ENCODE measurements around the gene DNAJC3. TPM values are rescaled to one million over a fixed set of nuclear protein-coding genes. Genes with fewer than 3 reads are reported as not detected.

The DNAJC3 gene
- total RNA-seq, 1 experiment from 2014 or later: 21.2 TPM

DNA sequence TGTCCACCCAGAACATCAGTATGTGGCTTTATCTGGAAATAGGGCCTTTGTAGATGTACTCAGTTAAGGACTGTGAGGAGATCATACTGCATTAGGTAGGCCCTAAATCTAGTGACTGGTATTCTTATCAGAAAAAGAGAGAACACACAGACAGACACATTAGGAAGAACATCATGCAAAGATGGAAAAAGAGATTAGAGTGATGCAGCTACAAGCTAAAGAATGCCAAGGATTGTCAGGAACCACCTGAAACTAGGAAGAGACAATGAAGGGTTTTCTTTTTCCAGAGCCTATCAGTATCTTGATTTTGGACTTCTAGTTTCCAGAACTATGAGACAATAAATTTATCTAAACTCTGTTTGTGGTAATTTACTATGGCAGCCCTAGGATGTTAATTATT is 17.4 kb upstream of the DNAJC3 start:
- Histone ChIP-seq H3K56ac (ENCODE audit: insufficient read length, low read depth, low read length) (no peak overlapping the region), H3K9ac (ENCODE audit: extremely low read depth, insufficient read length, low read length) (no peak overlapping the region), H3K18ac (ENCODE audit: insufficient read length, low read depth, low read length) (no peak overlapping the region), H2BK15ac (ENCODE audit: low read depth, low read length) (no peak overlapping the region), H2BK20ac (ENCODE audit: low read depth, low read length, poor library complexity, severe bottlenecking) (no peak overlapping the region), H3K79me2 (ENCODE audit: insufficient read depth, low read length) (no peaks in the 10 kb centered on the region), H2BK12ac (ENCODE audit: insufficient read length, low read depth, low read length) (no peak overlapping the region), H3K23ac (ENCODE audit: insufficient read length, low read depth, low read length) (no peak overlapping the region), H3K4me1 (ENCODE audit: insufficient read depth, low read length) (no peaks in the 10 kb centered on the region), H3K4me2 (ENCODE audit: insufficient read depth, insufficient read length, low read length) (no peak overlapping the region), H3K9me3 (ENCODE audit: control insufficient read depth, low read depth, low read length) (no peaks in the 10 kb centered on the region), H3K23me2 (ENCODE audit: insufficient read length, low read depth, low read length, poor library complexity, severe bottlenecking) (no peaks in the 10 kb centered on the region), H2AFZ (ENCODE audit: low read length) (no peak overlapping the region), H3K4ac (ENCODE audit: low read depth, low read length) (no peak overlapping the region), H4K5ac (ENCODE audit: insufficient read length, low read depth, low read length) (no peak overlapping the region), H4K8ac (replicated peaks; ENCODE audit: insufficient read length, low read depth, low read length) (no peak overlapping the region), H2BK120ac (ENCODE audit: low read depth, low read length, poor library complexity, severe bottlenecking) (no peak overlapping the region), H3K14ac (ENCODE audit: insufficient read depth, low read length) (no peak overlapping the region), H3K27me3 (ENCODE audit: insufficient read depth, low read length) (no peaks in the 10 kb centered on the region), H4K20me1 (ENCODE audit: control insufficient read depth, insufficient read depth, insufficient read length) (no peaks in the 10 kb centered on the region), H4K91ac (ENCODE audit: insufficient read length, low read depth, low read length) (no peak overlapping the region), H2AK5ac (ENCODE audit: insufficient read length, low read length) (no peak overlapping the region), H3K27ac (ENCODE audit: insufficient read length, low read depth, low read length) (no peak overlapping the region), H2BK5ac (ENCODE audit: insufficient read length, low read length) (no peak overlapping the region), H3K79me1 (ENCODE audit: insufficient read depth, low read depth, low read length, poor library complexity, severe bottlenecking) (no peaks in the 10 kb centered on the region), H3T11ph (ENCODE audit: low read length) (no peak overlapping the region)
- Mint-ChIP-seq H3K27ac (no peak overlapping the region), H3K4me1 (no peaks in the 10 kb centered on the region), H3K27me3 (ENCODE audit: low read depth) (peaks cover 2% of the 10 kb centered on the region), H3K36me3 (ENCODE audit: insufficient read depth in 1 of 3, low read depth in 3 of 3) (no peaks in the 10 kb centered on the region; a peak in 1 of 7 replicates), H3K4me3 (no peak overlapping the region), H3K9me3 (peaks cover 4 to 6% of the 10 kb centered on the region in 2 experiments; a peak in 4 of 5 replicates)
- TF ChIP-seq, protein P1, sequence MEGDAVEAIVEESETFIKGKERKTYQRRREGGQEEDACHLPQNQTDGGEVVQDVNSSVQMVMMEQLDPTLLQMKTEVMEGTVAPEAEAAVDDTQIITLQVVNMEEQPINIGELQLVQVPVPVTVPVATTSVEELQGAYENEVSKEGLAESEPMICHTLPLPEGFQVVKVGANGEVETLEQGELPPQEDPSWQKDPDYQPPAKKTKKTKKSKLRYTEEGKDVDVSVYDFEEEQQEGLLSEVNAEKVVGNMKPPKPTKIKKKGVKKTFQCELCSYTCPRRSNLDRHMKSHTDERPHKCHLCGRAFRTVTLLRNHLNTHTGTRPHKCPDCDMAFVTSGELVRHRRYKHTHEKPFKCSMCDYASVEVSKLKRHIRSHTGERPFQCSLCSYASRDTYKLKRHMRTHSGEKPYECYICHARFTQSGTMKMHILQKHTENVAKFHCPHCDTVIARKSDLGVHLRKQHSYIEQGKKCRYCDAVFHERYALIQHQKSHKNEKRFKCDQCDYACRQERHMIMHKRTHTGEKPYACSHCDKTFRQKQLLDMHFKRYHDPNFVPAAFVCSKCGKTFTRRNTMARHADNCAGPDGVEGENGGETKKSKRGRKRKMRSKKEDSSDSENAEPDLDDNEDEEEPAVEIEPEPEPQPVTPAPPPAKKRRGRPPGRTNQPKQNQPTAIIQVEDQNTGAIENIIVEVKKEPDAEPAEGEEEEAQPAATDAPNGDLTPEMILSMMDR (conservative IDR thresholded peaks at IDR 0.05): no peak
- DNase-seq: no peak

Measured in H9 (cell line).